Activated CD8-positive, alpha-beta memory T cell treated with anti-CD3 and anti-CD28 coated beads, Interleukin-2, amount 50 U/mL, for 24 hours (primary cell): ENCODE measurements around the gene MEX3A.
"Not testable (repeated sequence)": the region's sequence is repeated elsewhere in the genome, so short reads cannot be mapped to it uniquely, and the experiment has no call there.

Source experiments
- DNase-seq: peaks from one replicate; pipeline ENCODE4 v3.0.0-alpha.2; 2020; ENCODE audit errors: extremely low read depth

MEX3A gene

DNA sequence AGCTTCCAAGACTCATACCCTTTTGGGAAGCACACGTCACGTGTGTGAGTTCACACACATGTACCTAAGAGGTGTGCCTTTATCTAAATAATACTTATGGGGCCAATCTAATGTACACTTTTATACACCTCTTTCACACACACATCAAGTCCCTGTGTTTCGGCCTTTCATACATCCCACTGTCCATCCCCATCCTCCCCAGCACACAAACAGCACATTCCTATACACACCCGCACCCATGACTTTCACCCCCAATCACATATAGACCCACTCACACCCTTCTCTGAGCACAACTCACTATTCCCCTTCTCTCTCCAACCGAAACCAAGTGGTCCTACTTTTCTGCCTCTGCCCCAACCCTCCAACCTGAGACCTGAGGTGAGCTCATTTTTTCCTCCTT lies 3.5 kb downstream of the MEX3A start:
- DNase-seq, result no peak

DNA sequence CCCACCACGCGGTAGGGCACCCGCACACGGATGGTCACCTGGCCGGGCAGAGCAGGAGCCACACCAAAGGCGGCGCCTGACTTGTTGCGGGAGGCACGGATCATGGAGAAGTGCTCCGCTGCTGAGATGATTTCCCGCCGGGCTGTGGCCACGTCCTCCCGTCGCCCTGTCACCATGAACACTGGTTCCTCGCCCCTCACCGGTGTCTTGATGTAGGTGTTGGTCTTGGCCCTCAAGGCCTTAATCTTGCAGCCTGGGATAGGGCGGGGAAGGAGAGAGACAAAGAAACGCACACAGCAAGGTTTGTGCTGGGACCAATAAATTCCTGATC lies 4.9 kb downstream of the MEX3A start:
- DNase-seq, result no peak

DNA sequence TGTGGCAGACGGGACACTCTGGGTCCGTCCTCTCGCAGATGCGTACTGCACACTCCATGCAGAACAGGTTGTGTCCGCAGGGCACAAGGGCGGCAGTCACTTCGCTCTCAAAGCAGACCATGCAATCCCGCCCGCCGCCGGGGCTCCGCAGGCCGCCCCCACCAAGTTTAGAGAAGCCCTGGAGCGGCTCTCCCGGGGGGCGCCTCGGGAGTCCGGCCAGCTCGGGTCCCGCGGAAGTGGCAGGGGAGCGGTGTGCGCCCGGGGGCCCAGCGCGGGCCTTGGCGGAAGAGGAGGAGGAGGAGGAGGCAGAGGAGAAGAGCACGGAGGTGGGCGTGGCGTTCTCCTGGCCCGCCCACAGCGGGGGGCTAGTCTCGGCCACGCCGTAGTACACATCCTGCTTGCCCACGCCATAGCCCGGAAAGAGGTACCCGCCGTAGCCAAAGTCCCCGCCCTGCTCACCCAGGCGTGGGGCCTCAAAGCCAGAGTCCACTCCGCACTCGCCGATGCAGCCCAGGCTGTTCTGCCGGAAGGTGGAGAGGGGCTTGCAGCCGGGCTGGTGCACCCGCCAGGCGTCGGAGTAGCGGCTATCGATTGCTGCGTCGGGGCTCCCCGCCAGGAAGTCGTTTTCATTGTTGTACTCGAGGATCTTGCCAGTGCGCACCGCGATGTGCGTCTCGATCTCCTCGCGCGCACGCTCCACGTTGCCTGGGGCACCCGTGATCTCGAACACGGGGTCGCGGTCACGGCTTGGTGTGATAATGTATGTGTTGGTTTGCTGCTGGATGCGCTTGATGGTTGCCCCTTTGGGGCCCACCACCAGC lies 5.4 kb downstream of the MEX3A start:
- no peak for DNase-seq

DNA sequence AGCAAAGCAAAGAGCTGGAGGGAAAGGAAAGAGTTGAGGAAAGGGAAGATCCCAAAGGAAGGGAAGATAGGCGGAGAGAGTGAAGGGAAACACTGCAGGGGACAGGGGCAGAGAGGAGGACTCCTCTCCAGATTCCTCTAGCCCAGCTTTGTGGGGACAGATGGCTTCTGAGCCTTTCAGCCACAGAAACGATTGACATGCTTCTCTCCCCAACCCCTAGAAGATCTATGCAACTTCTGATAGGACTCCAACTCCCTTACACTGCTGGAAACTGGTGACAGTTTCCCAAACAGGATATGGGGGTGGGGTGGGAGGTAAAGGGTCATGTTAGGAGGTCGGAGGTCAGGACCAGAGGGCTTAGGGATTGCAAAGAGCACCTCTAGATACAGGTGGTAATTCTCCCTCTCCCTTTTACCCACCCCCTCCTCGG lies 6.5 kb downstream of the MEX3A start:
- DNase-seq, result no peak

DNA sequence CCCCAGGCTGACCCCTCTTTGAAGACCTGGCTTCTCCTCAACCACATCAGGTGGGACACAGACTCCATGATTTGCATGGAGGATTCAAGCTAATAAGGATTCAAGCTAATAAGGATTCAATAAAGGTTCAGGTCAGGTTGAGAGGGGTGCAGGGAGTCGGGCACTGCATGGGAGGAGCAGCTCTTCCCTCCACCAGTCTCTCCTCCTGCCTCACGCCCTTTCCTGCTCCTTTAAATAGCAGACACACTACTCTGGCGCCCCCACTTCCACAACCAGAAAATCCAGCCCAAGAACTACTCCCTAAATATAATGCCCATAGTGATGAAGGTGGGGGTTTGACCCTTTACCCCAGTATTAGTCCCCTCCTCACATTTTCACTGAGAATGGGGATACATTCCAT lies 7.1 kb downstream of the MEX3A start:
- DNase-seq, result no peak

DNA sequence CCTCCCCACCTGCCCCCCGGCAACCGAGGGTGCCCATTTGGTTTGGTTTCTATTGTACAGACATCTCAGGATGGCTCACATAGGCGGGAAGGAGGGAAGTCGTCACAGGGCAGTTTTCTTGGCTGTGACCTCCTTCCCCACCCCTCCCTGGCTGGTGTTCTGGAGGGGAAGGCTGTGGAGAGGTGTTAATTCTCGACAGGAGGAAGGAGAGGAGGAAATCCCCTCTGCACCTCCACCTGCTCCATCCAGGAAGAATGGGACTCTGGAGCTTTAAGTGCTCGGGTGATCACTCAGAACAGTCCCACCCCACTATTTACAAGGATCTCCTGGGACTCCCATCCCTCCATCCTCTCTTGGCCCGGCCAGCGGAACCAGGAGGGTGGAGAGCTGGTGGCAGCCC lies 7.6 kb downstream of the MEX3A start:
- no peak for DNase-seq

DNA sequence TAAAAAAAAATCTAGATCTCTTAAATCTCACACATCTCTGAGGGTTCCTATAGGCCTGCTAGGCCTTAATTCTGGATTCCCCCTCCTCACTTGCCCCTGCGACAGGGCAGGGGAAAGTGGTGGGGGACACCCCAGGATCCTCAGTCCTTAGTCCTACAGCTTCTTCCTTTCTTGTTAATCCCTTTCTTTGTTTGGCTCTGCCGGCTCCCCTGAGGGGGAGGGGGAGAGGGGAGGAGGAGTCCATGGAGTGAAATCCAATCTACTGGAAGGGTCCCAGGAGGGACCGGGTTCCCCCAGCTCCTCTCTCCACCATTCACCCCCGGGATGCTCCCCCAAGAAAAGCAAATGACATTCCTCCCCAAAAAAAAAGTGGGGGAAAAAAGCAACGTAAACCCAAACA lies 8.5 kb downstream of the MEX3A start:
- no peak for DNase-seq

DNA sequence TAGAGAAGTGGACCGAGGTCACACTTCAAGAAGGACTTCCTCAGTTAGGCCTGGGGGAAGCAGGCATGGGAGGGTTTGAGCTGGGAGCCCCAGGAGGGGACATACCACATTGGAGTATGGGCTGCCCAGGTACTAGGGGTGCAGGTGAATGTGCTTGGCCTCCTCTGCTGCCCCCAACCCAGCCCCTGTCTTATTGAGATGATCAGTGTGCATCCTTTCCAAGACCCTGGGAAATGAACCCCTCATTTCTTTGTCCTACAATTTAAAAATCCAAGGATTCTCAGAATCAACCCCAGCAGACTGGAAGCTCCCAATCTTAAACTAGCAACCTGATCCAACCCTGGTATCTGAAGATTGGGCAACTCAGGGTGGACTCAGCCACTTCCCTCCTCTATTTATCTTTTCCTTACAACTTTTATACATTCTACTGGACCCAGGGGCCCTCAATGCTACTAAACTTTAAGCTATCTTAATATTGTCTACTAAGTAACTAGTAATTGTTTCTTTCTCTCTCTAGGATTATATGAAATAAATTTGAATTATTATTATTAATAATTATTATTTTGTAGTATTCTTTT lies 9.1 kb downstream of the MEX3A start:
- DNase-seq, result no peak

DNA sequence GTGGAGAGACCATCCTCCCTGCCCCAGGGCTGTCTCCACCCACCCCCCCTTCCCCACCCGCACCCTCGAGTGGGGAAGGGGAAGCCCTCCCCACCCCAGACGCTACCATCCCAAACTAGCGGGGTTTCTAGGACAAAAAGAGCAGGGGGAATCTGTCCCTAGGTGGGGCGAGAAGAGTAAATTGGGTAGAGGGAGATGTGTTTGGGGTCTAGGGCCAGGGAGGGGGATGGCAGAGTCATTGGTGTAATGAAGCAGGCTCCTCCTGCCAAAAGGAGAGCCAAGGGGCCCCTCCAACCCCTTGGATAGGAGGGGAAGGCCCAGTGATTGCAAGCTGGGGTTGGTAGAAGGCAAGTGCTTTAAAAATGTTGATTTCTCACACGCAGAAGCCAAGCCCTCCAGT lies 10.0 kb downstream of the MEX3A start:
- DNase-seq, result no peak

DNA sequence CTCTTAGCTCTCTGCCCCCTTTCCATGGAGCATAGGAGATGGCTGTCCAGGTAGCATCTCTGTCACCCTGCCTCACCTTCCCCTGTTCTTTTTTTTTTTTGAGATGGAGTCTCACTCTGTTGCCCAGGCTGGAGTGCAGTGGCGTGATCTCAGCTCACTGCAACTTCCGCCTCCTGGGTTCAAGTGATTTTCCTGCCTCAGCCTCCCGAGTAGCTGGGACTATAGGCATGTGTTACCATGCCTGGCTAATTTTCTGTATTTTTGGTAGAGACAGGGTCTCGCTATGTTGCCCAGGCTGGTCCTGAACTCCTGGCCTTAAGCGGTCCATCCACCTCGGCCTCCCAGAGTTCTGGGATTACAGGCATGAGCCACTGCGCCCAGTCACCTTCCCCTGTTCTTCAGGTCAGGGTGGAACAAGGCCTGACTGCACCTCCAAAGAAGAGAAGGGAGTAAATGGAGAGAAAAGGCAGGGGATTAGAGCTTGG lies 10.9 kb downstream of the MEX3A start:
- not testable (repeated sequence) for DNase-seq

DNA sequence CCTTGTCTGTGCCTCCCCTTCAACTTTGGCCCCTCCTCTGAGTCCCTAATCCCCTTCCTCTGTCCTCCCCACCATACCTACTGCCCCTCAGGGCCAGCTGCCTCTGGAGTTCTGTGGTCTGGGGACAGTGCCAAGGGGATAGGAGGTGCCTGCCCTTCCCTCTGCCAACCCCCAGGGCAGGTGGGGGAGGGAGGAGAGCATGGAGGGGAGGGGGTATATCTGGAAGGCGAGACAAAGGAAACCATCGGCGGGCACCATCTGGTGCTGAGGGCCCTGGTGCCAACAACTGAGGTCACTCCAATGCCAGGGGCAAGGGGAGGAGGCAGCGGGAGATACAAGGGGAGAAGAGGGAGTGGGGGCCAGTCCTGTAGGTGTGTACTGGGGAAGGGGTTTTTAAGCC lies 11.7 kb downstream of the MEX3A start:
- DNase-seq, result no peak

DNA sequence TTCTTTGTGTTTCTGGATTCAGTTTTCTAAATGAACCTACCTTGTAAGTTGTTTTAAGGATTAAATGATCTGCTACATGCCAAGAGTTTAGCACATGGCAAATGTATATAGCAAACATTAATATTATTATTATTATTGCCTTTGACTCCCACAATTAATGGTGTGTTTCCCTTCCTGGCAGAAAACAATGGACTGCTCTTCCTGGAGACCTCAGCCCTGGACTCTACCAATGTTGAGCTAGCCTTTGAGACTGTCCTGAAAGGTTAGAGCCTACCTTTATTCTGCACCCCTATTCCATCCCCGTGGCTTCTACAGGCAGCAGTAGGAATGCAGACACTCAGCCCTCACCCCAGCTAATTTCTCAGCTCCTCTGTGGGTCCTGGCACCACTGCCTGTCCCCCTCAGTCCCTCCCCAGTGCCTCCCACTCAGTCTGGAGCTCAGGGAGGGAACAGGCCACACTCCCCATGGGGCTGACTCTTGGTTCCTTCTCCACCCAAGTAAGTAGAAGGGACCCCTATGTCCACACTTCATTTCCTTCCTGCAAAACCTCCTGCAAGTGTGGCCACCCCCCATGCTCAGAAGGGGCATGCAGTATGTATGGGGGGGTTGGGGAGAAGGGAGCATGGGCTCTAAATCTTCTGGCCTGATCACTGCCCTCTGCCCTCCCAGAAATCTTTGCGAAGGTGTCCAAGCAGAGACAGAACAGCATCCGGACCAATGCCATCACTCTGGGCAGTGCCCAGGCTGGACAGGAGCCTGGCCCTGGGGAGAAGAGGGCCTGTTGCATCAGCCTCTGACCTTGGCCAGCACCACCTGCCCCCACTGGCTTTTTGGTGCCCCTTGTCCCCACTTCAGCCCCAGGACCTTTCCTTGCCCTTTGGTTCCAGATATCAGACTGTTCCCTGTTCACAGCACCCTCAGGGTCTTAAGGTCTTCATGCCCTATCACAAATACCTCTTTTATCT lies 12.5 kb downstream of the MEX3A start:
- no peak for DNase-seq

DNA sequence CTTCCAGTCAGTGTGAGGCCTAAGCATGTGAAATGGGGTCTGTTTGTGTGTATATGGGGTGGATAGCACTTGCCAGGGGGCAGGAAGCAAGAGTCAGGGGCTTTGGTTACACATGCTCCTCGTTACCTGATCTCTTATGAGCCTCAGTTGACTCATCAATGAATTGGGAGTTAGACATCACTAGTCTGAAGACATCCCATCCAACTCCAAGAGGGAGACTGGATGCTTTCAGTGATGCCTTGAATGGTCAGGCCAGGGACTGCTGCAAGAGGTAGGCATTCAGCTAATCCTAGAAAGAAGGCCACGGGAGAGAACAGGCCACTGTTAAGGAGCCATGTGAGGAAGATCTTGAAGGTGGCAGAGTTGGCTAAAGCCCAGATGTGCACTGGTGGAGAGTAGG lies 15.0 kb downstream of the MEX3A start:
- no peak for DNase-seq

DNA sequence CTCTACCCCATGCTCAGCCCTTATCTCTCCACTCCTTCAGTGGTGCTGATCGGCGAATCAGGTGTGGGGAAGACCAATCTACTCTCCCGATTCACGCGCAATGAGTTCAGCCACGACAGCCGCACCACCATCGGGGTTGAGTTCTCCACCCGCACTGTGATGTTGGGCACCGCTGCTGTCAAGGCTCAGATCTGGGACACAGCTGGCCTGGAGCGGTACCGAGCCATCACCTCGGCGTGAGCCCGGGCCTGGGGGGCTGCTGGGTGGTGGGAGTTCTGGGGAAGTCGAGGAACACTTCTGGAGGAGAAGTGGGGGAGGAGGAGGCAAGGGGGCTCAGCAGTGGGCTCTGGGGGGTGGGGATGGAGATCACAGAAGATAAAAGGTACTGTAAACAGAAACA lies 16.4 kb downstream of the MEX3A start:
- DNase-seq, result no peak

DNA sequence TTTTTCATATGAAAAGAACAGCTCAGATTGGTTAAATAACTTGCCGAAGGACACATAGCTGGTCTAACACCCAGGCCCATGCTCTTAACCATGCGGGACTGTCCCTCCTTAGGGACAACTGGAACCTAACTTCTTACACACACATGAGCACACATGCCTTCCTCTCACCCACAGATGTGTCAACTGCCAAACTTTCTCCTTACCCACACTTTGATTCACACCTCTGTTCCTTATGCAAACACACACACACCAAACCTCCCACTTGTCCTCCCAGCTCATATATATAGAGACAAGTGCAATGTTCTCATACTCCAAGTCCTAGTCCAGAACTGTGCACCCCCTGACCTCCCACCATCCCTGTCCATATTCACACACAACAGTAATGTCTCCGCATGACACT lies 17.1 kb downstream of the MEX3A start:
- DNase-seq, result no peak

DNA sequence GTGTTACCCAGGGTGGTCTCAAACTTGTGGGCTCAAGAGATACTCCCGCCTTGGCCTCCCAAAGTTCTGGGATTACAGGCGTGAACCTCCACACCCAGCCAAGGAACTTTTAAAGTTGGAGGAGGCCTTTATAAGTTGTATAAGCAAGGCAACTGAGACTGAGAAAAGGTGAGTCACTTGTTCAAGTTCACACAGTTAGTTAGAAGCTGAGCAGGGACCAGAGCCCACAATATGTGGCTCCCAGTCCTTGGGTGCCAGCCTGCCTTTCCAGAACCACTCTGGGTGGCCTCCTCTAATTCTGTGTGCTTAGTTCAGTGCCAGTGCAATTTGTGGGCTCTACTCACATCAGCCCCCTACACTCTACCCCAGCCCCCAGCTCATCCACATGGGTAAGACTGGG lies 17.6 kb downstream of the MEX3A start:
- DNase-seq, result no peak

DNA sequence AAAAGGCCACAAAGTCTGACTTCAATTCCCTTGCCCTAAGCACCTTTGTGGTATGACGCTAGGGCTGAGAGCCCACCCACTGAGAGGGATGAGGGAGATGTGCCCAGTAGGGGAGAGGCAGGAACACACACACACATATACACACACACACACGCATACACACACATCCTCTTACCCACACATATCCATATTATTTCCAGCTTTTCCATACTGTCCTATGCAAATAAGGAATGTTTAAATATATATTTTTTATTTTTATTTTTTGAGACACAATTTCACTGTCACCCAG lies 18.3 kb downstream of the MEX3A start:
- DNase-seq, result no peak

DNA sequence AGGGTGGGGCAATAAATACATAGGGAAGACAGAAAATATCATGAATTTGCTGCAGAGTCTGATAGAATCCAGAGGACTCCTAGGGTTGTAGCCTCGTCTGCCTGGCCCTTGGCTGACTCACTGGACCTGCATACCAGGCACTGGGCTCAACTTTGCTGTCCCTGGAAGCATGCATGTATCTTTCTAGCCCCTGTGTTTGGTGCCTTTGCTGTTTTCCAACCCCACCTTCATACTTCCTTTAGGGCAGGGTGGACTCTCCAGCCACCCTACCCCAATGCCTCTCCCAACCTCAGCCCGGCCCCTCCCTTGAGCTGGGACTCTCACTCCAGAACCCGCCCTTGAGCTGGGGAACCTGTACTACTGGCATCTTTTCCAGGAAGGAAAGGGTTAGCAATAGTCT lies 20.1 kb downstream of the MEX3A start:
- DNase-seq, result no peak

DNA sequence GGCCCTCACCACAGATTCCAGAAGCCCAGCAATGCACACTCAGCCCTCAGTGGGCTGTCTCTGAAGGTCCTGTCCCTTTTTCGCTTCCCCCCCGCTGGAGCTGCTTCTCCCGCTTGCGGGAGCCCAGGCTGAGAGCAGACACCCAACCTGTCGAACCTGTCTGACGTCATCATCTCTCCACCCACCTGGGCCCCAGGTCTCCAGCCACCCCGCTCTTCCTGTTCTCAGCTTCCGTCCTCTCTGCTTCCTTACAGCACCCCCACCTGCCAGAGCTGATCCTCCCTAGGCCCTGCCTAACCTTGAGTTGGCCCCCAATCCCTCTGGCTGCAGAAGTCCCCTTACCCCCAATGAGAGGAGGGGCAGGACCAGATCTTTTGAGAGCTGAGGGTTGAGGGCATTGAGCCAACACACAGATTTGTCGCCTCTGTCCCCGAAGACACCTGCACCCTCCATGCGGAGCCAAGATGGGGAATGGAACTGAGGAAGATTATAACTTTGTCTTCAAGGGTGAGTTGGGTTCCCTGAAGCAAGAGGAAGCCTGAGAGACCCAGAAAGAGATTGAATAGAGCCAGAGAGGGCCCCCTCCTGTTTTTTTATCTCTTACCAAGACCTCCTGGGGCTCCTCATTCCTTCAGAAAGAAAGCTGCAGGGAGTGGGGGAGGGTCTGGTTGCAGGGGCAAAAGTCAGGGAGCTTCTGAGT lies 21.2 kb downstream of the MEX3A start, which contains the start of gene RAB25:
TSS of gene RAB25 (plus strand) at position 224 of the 700 bp plus-strand sequence. CDS start at position 465, 241 bp downstream.
- no peak for DNase-seq

DNA sequence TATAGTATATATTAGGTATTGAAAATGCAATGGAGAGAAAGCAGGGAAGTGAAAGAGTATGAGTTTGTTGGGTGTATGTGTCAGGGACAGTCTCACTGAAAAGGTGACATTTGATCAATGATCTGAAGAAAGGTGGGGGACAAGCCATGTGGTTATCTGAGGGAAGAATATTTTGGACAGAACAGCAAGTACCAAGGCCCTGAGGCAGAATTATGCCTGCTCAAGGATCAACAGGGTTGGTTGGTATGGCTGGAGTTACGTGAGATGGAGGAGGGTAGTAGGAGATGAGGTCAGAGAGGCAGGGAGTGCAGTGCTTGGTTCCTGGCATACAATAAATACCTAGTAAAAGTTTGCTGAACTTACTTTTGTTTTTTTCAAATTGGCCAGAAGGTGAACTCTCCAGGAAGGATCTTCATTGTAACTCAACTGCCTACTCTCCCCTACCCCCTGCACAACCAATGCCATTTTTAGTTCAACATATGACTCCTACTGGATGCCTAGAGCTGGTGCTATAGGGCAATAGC lies 25.9 kb downstream of the MEX3A start:
- no peak for DNase-seq

DNA sequence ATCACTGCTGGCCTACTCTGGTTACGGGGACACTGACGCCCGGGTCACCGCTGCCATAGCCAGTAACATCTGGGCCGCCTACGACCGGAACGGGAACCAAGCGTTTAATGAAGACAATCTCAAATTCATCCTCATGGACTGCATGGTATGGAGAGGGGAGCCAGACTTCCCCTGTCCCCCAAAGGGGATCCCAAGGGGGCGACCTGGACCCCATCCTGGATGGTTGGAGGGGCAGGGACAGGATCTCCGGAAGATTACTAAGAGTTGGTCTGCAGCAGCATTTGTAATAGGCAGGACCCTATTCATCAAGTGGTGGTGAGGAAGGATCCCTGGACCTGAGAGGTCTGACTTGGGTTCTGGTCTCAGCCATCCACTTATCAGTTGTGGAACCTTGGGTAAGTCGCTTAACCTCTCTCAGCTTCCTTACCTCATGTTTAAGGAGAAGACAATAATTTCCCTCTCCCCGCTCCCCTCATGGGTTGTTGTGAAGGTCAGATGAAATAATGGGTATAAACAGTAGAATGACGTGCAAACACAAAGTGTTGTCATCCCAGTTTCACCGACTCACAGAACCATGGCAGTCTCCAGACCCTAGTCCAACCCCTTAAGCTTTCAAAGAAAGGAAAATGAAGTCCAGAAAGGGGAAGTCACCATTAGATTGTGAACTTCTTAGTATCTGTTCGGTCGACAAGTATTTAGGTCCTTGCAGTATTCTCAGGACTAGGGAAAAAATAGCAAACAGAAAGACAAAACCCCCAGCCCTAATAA lies 26.8 kb downstream of the MEX3A start:
- DNase-seq, result no peak
